Stimulated activated effector memory CD8-positive, alpha-beta T cell treated with anti-CD3 and anti-CD28 coated beads, Interleukin-12 subunit alpha, Interleukin-12 subunit beta, amount 100 ng/mL, for 72 hours (primary cell): ENCODE results near the gene C1orf198.

ENCODE experiments used
- ATAC-seq: fragments of 150-1000 bp; cut with Tn5 transposase; 2 replicates; pipeline ENCODE4 v1.10.0; 2021
- DNase-seq, 2 donors: peaks; one replicate each; pipeline ENCODE4 v3.0.0; 2021 to 2022; ENCODE audit warnings: low spot score in 2 of 2
- H3K27ac Mint-ChIP-seq: one replicate; pipeline ENCODE4 v1.8.0; 2022; ENCODE audit warnings: mild to moderate bottlenecking, mixed read lengths
- H3K36me3 Mint-ChIP-seq: one replicate; pipeline ENCODE4 v1.8.0; 2022; ENCODE audit warnings: mild to moderate bottlenecking, mixed read lengths
- H3K4me1 Mint-ChIP-seq: one replicate; pipeline ENCODE4 v1.8.0; 2022; ENCODE audit warnings: mixed read lengths
- H3K4me3 Mint-ChIP-seq: one replicate; pipeline ENCODE4 v1.8.0; 2022; ENCODE audit warnings: mild to moderate bottlenecking, mixed read lengths
- H3K9me3 Mint-ChIP-seq: one replicate; pipeline ENCODE4 v1.8.0; 2022; ENCODE audit warnings: mixed read lengths

The C1orf198 gene

DNA sequence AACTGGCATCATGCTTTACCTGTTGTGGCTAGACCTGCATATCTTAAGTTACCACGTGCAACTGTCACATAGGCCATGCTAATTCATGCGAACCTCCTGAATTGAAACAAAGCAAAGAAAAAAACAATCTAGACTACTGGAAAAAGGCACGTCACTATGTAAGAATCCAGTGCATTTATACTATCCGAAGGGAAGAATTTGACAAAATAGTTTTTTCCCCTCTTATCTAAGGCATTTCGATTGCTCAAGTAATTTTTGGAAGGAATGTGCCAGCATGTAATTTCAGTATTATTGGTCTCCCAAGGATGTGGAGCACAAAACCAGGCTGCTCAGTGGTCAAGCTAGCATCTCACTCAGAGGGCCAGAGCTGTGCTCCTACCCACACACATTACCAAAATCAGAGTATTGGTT lies 31.5 kb upstream of the C1orf198 start:
- no peak for ATAC-seq
- Mint-ChIP-seq H3K4me1 (peaks cover 7% of the 10 kb centered on the region), H3K4me3 (no peak overlapping the region)

DNA sequence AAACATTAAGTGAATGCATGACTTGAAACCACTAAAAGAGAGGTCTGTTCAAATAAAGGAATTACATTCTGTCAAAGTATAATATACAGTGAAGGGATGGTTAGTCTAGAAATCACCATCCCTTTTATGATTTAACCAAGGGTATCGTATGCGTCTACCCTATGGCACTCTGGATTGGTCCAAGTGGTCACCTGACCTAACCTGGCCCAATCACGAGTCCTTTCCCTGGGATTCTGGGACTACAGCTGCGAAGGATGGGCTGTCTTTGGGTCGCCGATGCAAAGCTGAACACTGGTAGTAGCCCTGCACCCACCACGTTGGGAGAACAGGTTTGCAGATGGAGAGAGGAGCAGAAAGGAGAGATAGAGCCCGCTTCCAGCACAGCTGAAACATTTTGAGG lies 30.4 kb upstream of the C1orf198 start:
- ATAC-seq: no peak
- Mint-ChIP-seq H3K36me3 (peaks cover 8% of the 10 kb centered on the region), H3K4me1 (peaks cover 5% of the 10 kb centered on the region), H3K9me3 (no peaks in the 10 kb centered on the region), H3K27ac (peak overlapping the region; percentile 24), H3K4me3 (no peak overlapping the region)
- DNase-seq: no peak

More for the DNA sequence above, 31.5 kb upstream of the C1orf198 start:
- Mint-ChIP-seq H3K27ac (no peak overlapping the region), H3K9me3 (no peaks in the 10 kb centered on the region), H3K36me3 (peaks cover 18% of the 10 kb centered on the region)
- no peak for DNase-seq

DNA sequence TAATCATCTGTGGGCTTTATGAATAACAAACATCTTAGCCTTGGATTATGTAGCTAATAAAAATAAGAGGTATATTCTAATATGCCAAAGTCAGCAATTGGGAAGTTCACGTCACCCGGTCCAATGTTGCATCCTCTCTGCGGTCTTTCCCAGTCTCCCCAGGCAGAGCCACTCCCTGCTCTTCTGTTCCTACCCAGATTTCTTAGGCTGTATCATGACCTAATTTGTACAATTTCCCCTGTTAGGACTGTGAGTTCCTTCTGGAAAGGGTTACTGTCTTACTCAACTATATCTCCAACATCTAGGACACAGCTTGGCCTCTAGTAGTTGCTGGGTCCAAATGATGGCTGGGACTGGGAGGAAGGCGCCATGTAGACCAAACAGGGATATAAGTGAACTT lies 29.8 kb upstream of the C1orf198 start:
- DNase-seq (no peak), ATAC-seq (no peak)
- peak overlapping the region; percentile 24 for H3K27ac Mint-ChIP-seq
- no peak overlapping the region for H3K4me3 Mint-ChIP-seq
- H3K36me3 Mint-ChIP-seq: peaks cover 2% of the 10 kb centered on the region
- H3K9me3 Mint-ChIP-seq: no peaks in the 10 kb centered on the region
- no peaks in the 10 kb centered on the region for H3K4me1 Mint-ChIP-seq

DNA sequence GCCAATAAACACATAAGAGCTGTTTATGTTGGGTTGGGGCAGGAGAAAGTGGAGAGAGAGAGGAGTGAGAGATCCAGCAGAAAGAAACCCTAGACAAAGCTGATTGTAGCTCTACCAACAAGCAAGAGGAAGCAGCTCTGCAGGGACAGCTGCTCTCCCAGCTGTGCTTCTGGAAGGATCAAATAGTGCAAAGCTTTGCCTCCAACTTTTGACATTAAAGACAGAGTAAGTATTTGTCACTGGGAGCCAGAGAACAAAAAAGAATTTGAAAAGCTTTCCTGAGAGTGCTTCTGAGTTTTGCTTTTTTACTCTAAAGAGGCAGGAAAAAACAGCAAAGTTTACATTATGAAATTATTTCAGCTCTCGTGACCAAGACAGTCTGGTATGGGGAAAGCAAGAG lies 28.5 kb upstream of the C1orf198 start:
- no peak for DNase-seq
- ATAC-seq: no peak
- Mint-ChIP-seq H3K27ac (no peak overlapping the region), H3K4me1 (no peaks in the 10 kb centered on the region), H3K4me3 (no peak overlapping the region), H3K36me3 (no peaks in the 10 kb centered on the region), H3K9me3 (no peaks in the 10 kb centered on the region)

DNA sequence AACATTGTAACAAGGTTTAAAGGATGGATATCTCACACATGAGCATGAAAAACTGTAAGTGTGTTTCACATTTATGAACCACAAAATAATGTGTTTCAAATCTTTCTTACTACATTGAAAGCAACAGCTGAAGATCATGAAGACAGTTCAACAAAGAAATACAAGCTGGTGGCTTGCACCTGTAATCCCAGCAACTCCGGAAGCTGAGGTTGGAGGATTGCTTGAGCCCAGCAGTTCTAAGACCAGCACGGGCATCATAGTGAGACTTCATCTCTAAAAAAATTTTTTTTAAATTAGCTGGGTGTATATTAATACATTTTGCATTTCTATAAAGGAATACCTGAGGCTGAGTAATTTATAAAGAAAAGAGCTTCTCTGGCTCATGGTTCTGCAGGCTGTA lies 27.1 kb upstream of the C1orf198 start:
- Mint-ChIP-seq H3K36me3 (no peaks in the 10 kb centered on the region), H3K27ac (no peak overlapping the region), H3K9me3 (no peaks in the 10 kb centered on the region), H3K4me3 (no peak overlapping the region), H3K4me1 (no peaks in the 10 kb centered on the region)
- ATAC-seq (no peak), DNase-seq (no peak)

DNA sequence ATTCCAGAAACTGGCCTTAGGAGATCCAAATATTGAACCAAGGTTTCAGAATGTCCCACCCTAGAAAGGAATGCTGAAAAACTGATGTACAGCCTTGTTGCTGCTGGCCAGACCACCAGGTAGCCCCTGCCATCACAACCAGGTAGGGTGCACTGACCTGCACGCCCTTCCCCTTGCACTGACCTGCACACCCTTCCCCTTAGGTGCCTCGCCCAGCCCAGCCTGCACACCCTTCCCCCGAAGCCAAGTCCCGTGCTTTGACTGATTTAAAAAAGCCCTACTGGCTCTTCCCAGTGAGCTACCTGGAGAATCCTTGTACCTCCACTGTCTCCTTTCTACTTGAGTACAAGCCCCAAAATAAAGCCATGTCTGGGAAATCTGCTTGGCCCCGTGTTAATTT lies 26.3 kb upstream of the C1orf198 start:
- Mint-ChIP-seq H3K36me3 (no peaks in the 10 kb centered on the region), H3K4me1 (no peaks in the 10 kb centered on the region), H3K9me3 (no peaks in the 10 kb centered on the region), H3K27ac (no peak overlapping the region), H3K4me3 (no peak overlapping the region)
- DNase-seq (no peak), ATAC-seq (no peak)

DNA sequence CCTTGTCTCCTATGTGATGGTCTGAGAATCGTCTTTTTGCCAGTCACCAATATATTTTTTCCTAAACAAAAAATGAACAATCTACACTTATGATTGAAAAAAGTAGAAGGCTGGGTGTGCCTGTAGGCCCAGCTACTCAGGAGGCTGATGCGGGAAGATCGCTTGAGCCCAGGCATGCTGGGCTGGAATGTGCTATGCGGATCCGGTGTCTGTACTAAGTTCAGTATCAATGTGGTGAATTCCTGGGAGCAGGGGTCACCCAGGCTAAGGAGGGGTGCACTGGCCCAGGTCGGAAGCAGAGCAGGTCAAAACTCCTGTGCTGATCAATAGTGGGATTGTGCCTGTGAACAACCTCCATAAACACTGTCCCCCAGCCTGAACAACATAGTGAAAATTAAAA lies 25.7 kb upstream of the C1orf198 start:
- ATAC-seq: no peak
- H3K36me3 Mint-ChIP-seq: no peaks in the 10 kb centered on the region
- no peaks in the 10 kb centered on the region for H3K9me3 Mint-ChIP-seq
- H3K27ac Mint-ChIP-seq: no peak overlapping the region
- no peak overlapping the region for H3K4me3 Mint-ChIP-seq
- no peak for DNase-seq
- H3K4me1 Mint-ChIP-seq: no peaks in the 10 kb centered on the region

DNA sequence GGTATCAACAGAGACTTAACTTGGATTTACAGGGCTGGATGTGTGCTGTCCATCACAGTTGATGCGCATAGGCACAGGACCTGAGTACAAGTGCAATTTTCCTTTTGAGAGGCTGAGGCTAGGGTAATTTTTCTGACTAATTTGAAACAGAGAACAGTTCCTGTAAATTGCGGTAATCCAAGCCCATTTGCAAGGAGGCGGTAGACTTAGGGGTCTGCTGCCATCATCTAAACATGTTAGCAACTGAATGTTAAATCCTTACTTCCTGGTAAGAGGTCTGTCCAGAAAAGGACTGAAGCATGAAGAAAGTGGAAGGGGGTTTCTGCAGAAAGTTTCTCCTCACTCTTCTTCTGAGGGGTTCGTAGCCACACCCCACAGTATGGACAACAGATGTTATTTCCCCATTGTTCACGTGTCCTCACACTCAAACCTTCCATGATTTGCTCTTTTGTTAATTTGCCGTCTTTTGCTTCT lies 23.7 kb upstream of the C1orf198 start:
- no peak for ATAC-seq
- Mint-ChIP-seq H3K9me3 (no peaks in the 10 kb centered on the region), H3K4me1 (no peaks in the 10 kb centered on the region), H3K4me3 (no peak overlapping the region), H3K36me3 (no peaks in the 10 kb centered on the region), H3K27ac (no peak overlapping the region)
- DNase-seq: no peak

DNA sequence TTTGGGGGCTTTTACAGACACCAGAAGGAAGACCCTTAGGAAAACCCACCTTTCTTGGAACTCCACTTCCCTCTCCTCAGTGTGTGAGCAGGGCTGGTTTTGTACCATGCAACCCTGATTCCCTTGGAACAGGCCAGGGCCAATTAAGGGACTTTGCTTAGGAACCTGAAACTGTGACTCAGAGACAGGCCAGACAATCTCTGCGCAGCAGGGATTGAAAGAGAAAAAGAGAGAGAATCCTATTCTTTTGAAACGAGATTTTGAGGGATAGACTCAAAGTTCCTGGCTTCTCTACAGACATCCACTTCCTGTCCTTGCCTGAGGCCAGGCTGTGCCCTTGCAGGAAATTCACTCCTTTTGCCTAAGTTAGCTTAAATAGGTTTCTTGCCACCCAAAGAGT lies 23.1 kb upstream of the C1orf198 start:
- Mint-ChIP-seq H3K4me1 (no peaks in the 10 kb centered on the region), H3K27ac (no peak overlapping the region), H3K9me3 (no peaks in the 10 kb centered on the region), H3K36me3 (no peaks in the 10 kb centered on the region), H3K4me3 (no peak overlapping the region)
- DNase-seq (no peak), ATAC-seq (no peak)

DNA sequence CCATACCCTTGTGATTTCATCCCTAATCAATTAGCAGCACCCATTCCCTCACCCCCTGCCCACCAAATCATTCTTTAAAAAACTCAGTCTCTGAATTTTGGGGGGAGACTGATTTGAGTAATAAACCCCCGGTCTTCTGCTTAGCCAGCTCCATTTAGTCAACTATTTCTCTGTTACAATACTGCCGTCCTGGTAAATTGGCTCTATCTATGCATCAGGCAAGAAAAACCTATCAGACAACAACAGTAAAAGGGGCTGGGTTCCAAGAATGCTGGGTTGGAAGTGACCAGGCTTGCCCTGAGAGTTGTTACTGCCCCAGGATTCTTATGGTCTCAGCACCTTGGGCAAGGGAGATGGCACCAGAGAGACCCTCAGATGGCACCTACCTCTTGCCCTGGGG lies 16.3 kb upstream of the C1orf198 start:
- Mint-ChIP-seq H3K4me1 (no peaks in the 10 kb centered on the region), H3K4me3 (no peak overlapping the region), H3K27ac (no peak overlapping the region), H3K9me3 (no peaks in the 10 kb centered on the region), H3K36me3 (no peaks in the 10 kb centered on the region)
- no peak for ATAC-seq
- DNase-seq: no peak

DNA sequence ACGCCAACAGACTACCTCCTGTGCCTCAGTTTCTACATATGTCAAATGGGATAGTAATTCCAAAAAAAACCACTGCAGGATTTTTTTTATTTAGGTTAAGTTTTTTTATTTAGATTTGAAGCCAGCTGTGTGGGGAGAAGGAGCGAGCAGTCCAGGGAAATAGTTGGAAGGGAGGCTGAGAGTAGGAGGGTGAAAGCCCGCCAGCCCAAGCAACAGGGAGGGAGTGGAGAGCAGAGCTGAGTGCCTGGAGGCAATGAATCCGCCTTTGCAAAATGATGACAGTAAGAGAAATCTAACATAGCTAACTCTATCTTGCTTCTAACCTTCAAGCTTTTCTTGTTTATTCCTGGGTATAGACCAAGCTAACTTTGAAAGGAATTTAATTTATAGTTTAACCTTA lies 15.6 kb upstream of the C1orf198 start:
- H3K9me3 Mint-ChIP-seq: no peaks in the 10 kb centered on the region
- H3K36me3 Mint-ChIP-seq: no peaks in the 10 kb centered on the region
- ATAC-seq (no peak), DNase-seq (no peak)
- no peaks in the 10 kb centered on the region for H3K4me1 Mint-ChIP-seq
- no peak overlapping the region for H3K27ac Mint-ChIP-seq
- H3K4me3 Mint-ChIP-seq: no peak overlapping the region

DNA sequence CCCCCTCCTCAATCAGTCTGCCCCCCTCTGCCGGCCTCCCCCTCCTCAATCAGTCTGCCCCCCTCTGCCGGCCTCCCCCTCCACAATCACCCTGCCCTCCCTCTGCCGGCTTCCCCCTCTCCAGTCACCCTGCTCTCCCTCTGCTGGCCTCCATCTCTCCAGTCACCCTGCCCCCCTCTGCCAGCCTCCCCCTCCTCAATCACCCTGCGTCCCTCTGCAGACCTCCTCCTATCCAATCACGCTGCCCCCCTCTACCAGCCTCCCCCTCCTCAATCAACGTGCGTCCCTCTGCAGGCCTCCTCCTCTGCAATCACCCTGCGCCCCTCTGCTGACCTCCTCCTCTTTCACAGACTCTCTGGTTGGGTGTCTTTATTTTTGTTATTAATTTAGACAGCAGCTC lies 11.5 kb upstream of the C1orf198 start:
- Mint-ChIP-seq H3K9me3 (no peaks in the 10 kb centered on the region), H3K36me3 (no peaks in the 10 kb centered on the region), H3K4me3 (no peak overlapping the region), H3K4me1 (no peaks in the 10 kb centered on the region), H3K27ac (no peak overlapping the region)
- DNase-seq (no peak), ATAC-seq (no peak)

DNA sequence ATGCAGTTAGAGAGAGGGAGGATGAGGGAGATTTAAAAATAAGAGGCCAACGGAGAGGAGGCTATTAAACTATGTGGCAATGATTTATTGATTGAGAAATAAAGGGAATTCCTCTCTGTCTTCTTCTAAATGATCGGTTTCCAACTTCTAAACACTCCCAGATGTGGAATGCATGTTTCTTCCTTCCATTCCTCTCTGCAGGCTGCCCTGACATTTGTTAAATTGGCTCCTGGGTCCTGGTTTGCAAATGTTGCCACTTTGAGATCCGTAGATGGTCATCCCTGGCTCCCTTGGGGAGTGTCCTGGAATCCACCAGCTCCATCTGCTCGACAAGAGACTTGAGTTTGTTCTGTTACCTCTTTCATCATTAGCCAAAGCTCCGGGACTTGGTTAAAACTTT lies 10.3 kb upstream of the C1orf198 start:
- H3K9me3 Mint-ChIP-seq: no peaks in the 10 kb centered on the region

DNA sequence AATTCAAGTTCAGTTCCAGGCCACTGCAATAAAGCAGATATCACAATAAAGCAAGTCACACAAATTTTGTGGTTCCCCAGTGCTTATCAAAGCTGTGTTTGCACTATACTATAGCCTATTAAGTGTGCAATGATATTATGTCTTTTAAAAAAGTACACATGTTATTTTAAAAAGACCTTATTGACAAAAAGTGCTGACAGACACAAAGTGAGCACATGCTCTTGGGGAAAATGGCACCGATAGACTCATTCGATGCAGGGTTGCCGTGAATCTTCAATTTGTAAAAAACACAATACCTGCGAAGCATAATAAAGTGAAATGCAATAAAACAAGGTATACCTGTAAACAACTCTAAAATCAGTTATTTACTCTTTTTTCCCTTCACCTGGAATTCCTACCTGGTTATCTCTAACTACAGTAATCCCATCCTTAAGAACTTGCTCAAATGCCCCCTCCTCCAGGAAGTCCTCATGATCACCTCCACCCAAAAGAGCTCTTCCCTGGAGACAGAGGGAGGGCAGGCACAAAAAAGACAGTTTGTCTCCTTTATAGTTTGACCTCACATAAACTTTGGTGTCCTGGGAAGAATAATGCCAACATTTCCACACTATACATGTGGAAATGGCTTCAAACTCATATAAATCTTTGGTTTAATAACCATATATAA lies 9.7 kb upstream of the C1orf198 start:
- Mint-ChIP-seq H3K36me3 (no peaks in the 10 kb centered on the region), H3K27ac (no peak overlapping the region), H3K9me3 (no peaks in the 10 kb centered on the region), H3K4me1 (no peaks in the 10 kb centered on the region), H3K4me3 (no peak overlapping the region)
- no peak for ATAC-seq
- no peak for DNase-seq

More for the DNA sequence above, 10.3 kb upstream of the C1orf198 start:
- DNase-seq: no peak
- ATAC-seq: no peak
- H3K4me1 Mint-ChIP-seq: no peaks in the 10 kb centered on the region
- no peak overlapping the region for H3K4me3 Mint-ChIP-seq
- H3K27ac Mint-ChIP-seq: no peak overlapping the region
- H3K36me3 Mint-ChIP-seq: no peaks in the 10 kb centered on the region

DNA sequence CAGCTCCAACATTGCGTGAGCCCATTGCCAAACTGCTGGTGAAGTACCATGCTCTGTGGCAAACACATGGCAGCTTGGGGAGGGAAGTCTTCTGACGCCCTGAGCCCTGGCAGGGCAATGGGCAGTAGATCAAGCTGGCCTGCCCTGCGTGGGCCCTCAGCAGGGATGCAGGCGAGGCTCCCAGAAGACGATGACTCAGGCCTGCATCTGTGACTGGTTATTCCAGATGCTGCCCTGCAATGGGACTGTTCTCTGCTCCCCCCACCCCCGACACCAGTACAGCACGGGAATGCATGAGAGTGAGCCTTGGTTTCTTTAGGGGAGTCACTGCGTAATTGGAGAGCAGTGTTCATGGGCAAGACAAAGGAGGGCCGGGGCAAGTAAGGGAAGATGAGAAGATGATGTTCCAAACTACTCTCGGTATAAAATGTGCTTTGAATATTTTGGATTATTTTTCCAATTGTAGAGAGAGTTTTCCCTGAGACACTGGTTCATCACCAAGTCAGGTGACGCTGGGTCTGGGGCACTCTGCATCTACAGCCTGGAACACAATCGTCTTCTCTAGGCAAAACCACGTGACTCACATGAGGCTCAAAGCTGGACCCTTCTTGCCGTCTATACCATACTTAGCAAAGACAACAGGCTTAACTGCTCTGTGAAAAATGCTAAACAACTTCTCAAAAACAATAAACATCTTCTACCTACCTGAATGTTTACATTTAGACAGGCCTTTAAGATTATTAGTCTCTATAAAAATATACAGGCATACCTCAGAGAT lies 9.0 kb upstream of the C1orf198 start:
- Mint-ChIP-seq H3K27ac (no peak overlapping the region), H3K36me3 (no peaks in the 10 kb centered on the region), H3K9me3 (no peaks in the 10 kb centered on the region), H3K4me1 (no peaks in the 10 kb centered on the region), H3K4me3 (no peak overlapping the region)
- ATAC-seq (no peak), DNase-seq (no peak)

DNA sequence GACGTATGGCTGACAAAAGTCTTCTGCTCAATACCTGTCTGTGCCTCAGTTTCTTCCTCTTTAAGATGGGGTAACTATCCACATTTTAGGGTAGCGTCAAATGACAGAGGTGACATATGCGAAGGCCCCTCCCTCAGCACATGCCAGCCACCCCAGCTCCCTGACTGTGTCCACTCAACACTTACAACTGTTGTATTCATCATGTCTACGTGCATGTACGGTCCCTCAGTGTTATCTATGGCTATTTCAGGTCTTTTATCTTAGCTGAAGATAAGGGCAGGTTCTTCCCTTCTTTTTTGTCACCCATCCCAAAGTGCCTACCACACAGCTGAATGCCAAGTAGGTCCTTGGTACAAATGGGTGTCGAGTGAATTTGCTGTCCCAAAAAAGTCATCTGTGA lies 8.3 kb upstream of the C1orf198 start:
- Mint-ChIP-seq H3K27ac (no peak overlapping the region), H3K36me3 (no peaks in the 10 kb centered on the region), H3K4me1 (no peaks in the 10 kb centered on the region), H3K9me3 (no peaks in the 10 kb centered on the region), H3K4me3 (no peak overlapping the region)
- ATAC-seq (no peak), DNase-seq (no peak)
